GM12891 (cell line): ENCODE data around the gene ANK3.
A peak's percentile ranks its signal among the peaks of the same experiment; 100 is the strongest.

Experiments
- DNase-seq: peaks from one replicate; pipeline ENCODE4 v3.0.0; 2011; ENCODE audit warnings: low spot score; ENCODE audit not compliant: insufficient read length
- FAIRE-seq: peaks from 2 replicates; lab custom pipeline; 2011; peaks lifted over from hg19 to GRCh38; lab: Jason Lieb, UNC
- PAX5 ChIP-seq: IDR thresholded peaks from 2 replicates; pipeline ENCODE4 v1.6.1; 2011; ENCODE audit warnings: low read length, moderate library complexity, mild to moderate bottlenecking; ENCODE audit not compliant: insufficient read depth, severe bottlenecking
- POLR2A ChIP-seq: IDR thresholded peaks from 2 replicates; pipeline ENCODE4 v1.6.1; 2011; ENCODE audit warnings: low read depth, low read length, control low read depth
- POLR2AphosphoS5 ChIP-seq: IDR thresholded peaks from 2 replicates; pipeline ENCODE4 v1.6.1; 2011; ENCODE audit warnings: low read depth, low read length, control low read depth
- POU2F2 ChIP-seq: IDR thresholded peaks from 2 replicates; pipeline ENCODE4 v1.6.1; 2011; ENCODE audit warnings: low read depth, mild to moderate bottlenecking, control low read depth, low read length, moderate library complexity
- SPI1 ChIP-seq: IDR thresholded peaks from 2 replicates; pipeline ENCODE4 v1.6.1; 2011; ENCODE audit warnings: low read depth, low read length, control low read depth
- TAF1 ChIP-seq: IDR thresholded peaks from 2 replicates; pipeline ENCODE4 v1.6.1; 2011; ENCODE audit warnings: low read depth, low read length, control low read depth

Gene ANK3

GRCh38 chr10:60122190-60122589 is 267.5 kb downstream of the ANK3 start:
- TF ChIP-seq PAX5: no peak

GRCh38 chr10:60114765-60115586 is 274.7 kb downstream of the ANK3 start:
- peak; percentile 7 for DNase-seq
- TF ChIP-seq POLR2A: no peak
- no peak for TF ChIP-seq POLR2AphosphoS5
- no peak for TF ChIP-seq TAF1
- TF ChIP-seq SPI1: no peak
- TF ChIP-seq PAX5: no peak
- TF ChIP-seq POU2F2: no peak
- no peak for FAIRE-seq

More at GRCh38 chr10:60122190-60122589, 267.5 kb downstream of the ANK3 start:
- FAIRE-seq (no peak), DNase-seq (no peak)

GRCh38 chr10:60110739-60111138 is 278.9 kb downstream of the ANK3 start:
- no peak for TF ChIP-seq POU2F2
- TF ChIP-seq SPI1: no peak
- TF ChIP-seq POLR2AphosphoS5: no peak
- TF ChIP-seq POLR2A: no peak
- no peak for TF ChIP-seq PAX5
- TF ChIP-seq TAF1: no peak
- no peak for FAIRE-seq

GRCh38 chr10:60107308-60107976 is 282.2 kb downstream of the ANK3 start:
- DNase-seq (no peak), FAIRE-seq (no peak)
- no peak for TF ChIP-seq PAX5
- TF ChIP-seq TAF1: no peak
- no peak for TF ChIP-seq POLR2AphosphoS5
- TF ChIP-seq POU2F2: no peak
- TF ChIP-seq POLR2A: no peak
- TF ChIP-seq SPI1: no peak

More at GRCh38 chr10:60110739-60111138, 278.9 kb downstream of the ANK3 start:
- DNase-seq: no peak

- no peak for TF ChIP-seq POLR2AphosphoS5
- TF ChIP-seq SPI1: no peak
- no peak for TF ChIP-seq POLR2A
- no peak for TF ChIP-seq PAX5
- DNase-seq (no peak), FAIRE-seq (no peak)
These were observed 284.4 kb downstream of the ANK3 start for GRCh38 chr10:60105295-60105695.

- FAIRE-seq: no peak
- TF ChIP-seq POLR2AphosphoS5 (no peak), POU2F2 (no peak), TAF1 (no peak), POLR2A (no peak), SPI1 (no peak), PAX5 (no peak)
- no peak for DNase-seq
These were observed 287.9 kb downstream of the ANK3 start for GRCh38 chr10:60101821-60102220.

GRCh38 chr10:60099998-60100747 is 289.5 kb downstream of the ANK3 start:
- TF ChIP-seq POU2F2 (no peak), POLR2AphosphoS5 (no peak), TAF1 (no peak), POLR2A (no peak), SPI1 (no peak), PAX5 (no peak)
- DNase-seq (no peak), FAIRE-seq (peak; percentile 33)

- TF ChIP-seq POLR2AphosphoS5: no peak
- TF ChIP-seq POLR2A: no peak
- TF ChIP-seq TAF1: no peak
- TF ChIP-seq PAX5: no peak
- no peak for TF ChIP-seq SPI1
- TF ChIP-seq POU2F2: no peak
- DNase-seq: no peak
- no peak for FAIRE-seq
These were observed 290.7 kb downstream of the ANK3 start for GRCh38 chr10:60098677-60099601.
